DOHH2 (cell line): ENCODE measurements around the gene RAD51B.

Experiments
- H3F3A ChIP-seq: fragments of 200-600 bp; sonication (generic), shearing (Covaris generic); 2 replicates; pipeline ENCODE4 v1.6.0; 2016; ENCODE audit warnings: antibody characterized with exemption, mild to moderate bottlenecking; ENCODE audit not compliant: control insufficient read depth, insufficient read depth
- H3K27ac ChIP-seq: fragments of 200-600 bp; sonication (generic); 2 replicates; pipeline ENCODE4 v1.5.1; 2014; ENCODE audit warnings: low read depth, mild to moderate bottlenecking, low read length, moderate library complexity
- H3K27me3 ChIP-seq: fragments of 200-600 bp; sonication (generic); 2 replicates; pipeline ENCODE4 v1.6.1; 2014; ENCODE audit warnings: mild to moderate bottlenecking, low read length, mixed read lengths; ENCODE audit not compliant: control insufficient read depth
- H3K36me3 ChIP-seq: fragments of 200-600 bp; sonication (generic); 2 replicates; pipeline ENCODE4 v1.6.1; 2014; ENCODE audit warnings: mild to moderate bottlenecking, low read length, moderate library complexity, mixed read lengths; ENCODE audit not compliant: control insufficient read depth
- H3K4me1 ChIP-seq: fragments of 200-600 bp; sonication (generic); 2 replicates; pipeline ENCODE4 v1.6.1; 2014; ENCODE audit warnings: mild to moderate bottlenecking, low read length, mixed read lengths; ENCODE audit not compliant: control insufficient read depth
- H3K4me2 ChIP-seq: fragments of 200-600 bp; sonication (generic); 2 replicates; pipeline ENCODE4 v1.6.0; 2014; ENCODE audit warnings: mild to moderate bottlenecking, low read length, moderate library complexity
- H3K4me3 ChIP-seq: fragments of 200-600 bp; sonication (generic); 2 replicates; pipeline ENCODE4 v1.5.1; 2014; ENCODE audit warnings: mild to moderate bottlenecking, low read length, mixed read lengths
- H3K79me2 ChIP-seq: fragments of 200-600 bp; sonication (generic); 2 replicates; pipeline ENCODE4 v1.6.1; 2014; ENCODE audit warnings: mild to moderate bottlenecking, low read length, mixed read lengths; ENCODE audit not compliant: control insufficient read depth
- H3K9me2 ChIP-seq: fragments of 200-600 bp; sonication (generic); replicated peaks from 2 replicates; pipeline ENCODE4 v1.6.1; 2014; ENCODE audit warnings: mild to moderate bottlenecking, low read length, mixed read lengths; ENCODE audit not compliant: control insufficient read depth
- H3K9me3 ChIP-seq: fragments of 200-600 bp; sonication (generic); 2 replicates; pipeline ENCODE4 v1.6.1; 2014; ENCODE audit warnings: antibody characterized with exemption, low read length, mixed read lengths; ENCODE audit not compliant: control insufficient read depth, insufficient read depth
- H4K20me1 ChIP-seq: fragments of 200-600 bp; sonication (generic); 2 replicates; pipeline ENCODE4 v1.6.0; 2014; ENCODE audit warnings: low read depth, mild to moderate bottlenecking, antibody characterized with exemption, low read length, moderate library complexity; ENCODE audit not compliant: control insufficient read depth, insufficient read depth
- EZH2phosphoT487 ChIP-seq: fragments of 200-600 bp; sonication (generic); IDR thresholded peaks from 2 replicates; pipeline ENCODE4 v1.6.1; 2017; ENCODE audit warnings: borderline replicate concordance, mild to moderate bottlenecking, antibody characterized with exemption, low read length, moderate library complexity, mixed read lengths
- TF ChIP-seq, protein P1 (sequence below): fragments of 200-600 bp; sonication (generic); IDR thresholded peaks from one replicate; pipeline ENCODE4 v1.5.1; 2014; ENCODE audit warnings: antibody characterized with exemption, mild to moderate bottlenecking, low read depth, low read length; ENCODE audit not compliant: poor library complexity, severe bottlenecking

Gene RAD51B

DNA sequence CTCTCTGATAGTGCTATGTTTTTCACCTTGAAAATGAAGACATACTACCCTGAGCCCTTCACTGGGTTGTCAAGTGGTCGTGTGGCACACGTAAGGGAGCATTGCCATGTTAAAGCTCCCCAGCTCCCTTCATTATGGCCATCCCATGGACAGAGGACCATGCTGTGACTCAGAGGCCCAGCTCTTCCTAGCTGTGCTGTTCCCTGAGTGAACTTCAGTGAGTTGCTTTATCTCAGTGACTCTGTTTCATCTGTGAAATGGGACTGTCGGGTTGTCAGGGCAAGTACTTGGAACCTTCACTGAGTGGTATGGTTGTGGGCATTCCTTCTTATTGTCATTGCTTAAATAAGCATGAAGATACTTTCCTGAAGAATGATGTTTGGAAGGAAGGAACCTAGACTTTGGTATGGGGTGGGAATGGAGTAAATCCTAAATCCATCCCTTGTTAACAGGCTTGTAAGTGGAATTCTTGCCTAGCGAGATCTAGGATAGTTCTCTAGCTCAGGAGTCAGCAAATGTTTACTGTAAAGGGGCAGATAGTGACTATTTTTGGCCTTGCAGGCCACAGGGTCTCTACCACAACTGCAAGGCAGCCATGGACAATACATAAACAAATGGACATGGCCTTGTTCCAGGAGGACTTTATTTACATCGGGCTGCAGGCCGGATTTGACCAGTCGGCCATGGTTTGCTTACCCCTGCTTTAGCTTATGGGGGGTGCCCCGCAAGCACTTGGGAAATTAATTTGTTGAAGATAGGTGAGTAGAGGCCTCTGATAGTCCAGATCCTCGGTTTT, 689.8 kb downstream of the RAD51B start:
- no peaks in the 10 kb centered on the region for H3K36me3 ChIP-seq
- H3K4me1 ChIP-seq = peaks cover 51% of the 10 kb centered on the region
- H3K4me2 ChIP-seq = no peak overlapping the region
- no peaks in the 10 kb centered on the region for H4K20me1 ChIP-seq
- H3K4me3 ChIP-seq = no peak overlapping the region
- H3K9me2 ChIP-seq = no peaks in the 10 kb centered on the region
- no peak overlapping the region for H3K27ac ChIP-seq
- no peaks in the 10 kb centered on the region for H3K27me3 ChIP-seq
- TF ChIP-seq, protein P1, sequence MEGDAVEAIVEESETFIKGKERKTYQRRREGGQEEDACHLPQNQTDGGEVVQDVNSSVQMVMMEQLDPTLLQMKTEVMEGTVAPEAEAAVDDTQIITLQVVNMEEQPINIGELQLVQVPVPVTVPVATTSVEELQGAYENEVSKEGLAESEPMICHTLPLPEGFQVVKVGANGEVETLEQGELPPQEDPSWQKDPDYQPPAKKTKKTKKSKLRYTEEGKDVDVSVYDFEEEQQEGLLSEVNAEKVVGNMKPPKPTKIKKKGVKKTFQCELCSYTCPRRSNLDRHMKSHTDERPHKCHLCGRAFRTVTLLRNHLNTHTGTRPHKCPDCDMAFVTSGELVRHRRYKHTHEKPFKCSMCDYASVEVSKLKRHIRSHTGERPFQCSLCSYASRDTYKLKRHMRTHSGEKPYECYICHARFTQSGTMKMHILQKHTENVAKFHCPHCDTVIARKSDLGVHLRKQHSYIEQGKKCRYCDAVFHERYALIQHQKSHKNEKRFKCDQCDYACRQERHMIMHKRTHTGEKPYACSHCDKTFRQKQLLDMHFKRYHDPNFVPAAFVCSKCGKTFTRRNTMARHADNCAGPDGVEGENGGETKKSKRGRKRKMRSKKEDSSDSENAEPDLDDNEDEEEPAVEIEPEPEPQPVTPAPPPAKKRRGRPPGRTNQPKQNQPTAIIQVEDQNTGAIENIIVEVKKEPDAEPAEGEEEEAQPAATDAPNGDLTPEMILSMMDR = no peak
- no peaks in the 10 kb centered on the region for H3K9me3 ChIP-seq
- H3K79me2 ChIP-seq = no peaks in the 10 kb centered on the region
- H3F3A ChIP-seq = no peaks in the 10 kb centered on the region; the same call in 1 of the 2 replicates

DNA sequence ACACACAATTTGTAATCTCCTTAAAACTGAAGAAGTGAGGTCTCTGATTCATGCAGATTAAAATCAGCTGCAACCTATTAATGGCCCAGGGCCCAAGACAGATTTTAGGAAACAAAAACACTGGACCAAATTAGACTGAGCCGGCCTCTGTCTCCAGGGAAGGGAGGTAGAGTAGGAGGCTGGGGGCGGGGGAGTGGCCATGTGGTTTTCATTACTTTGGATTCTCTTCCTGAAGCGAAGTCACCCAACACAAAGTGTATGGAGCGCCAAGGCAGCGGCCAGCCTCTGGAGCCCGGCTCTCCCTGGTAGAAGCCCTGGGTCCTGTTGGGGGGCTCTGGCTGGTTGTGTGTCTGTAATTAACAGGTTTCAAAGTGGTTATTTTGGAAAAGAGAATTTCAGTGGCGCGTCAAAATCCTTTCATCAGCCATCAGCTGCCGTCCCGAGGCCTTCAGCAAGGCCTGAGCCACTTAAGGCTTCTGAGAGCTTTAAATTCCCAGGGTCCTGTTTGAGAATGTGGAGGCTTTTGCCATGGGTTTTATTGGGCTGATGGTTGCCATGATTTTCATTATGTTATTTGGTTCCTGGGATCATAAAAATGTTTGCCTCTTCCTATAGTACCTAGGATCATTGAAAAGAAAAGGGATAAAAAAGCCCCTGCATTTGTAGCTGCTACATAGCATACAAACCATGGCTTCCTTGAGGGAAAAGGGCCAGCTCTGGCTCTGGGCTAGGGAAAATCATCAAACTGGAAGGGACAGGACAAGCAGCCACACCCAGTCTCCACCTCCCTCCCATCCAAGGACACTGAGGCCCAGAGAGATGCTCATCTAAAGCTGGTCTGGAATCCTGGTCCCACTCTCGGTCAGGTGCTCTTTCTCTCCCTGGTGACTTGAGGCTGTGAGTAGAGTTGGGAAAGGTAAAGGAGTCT, 690.9 kb downstream of the RAD51B start:
- H3K9me2 ChIP-seq = no peaks in the 10 kb centered on the region
- H4K20me1 ChIP-seq = no peaks in the 10 kb centered on the region
- H3F3A ChIP-seq = no peaks in the 10 kb centered on the region; the same call in 1 of the 2 replicates
- no peaks in the 10 kb centered on the region for H3K9me3 ChIP-seq
- no peaks in the 10 kb centered on the region for H3K27me3 ChIP-seq
- no peak overlapping the region for H3K27ac ChIP-seq
- no peaks in the 10 kb centered on the region for H3K79me2 ChIP-seq
- TF ChIP-seq EZH2phosphoT487 = no peak
- TF ChIP-seq, protein P1 = no peak
- no peak overlapping the region for H3K4me3 ChIP-seq
- peaks cover 56% of the 10 kb centered on the region for H3K4me1 ChIP-seq
- no peaks in the 10 kb centered on the region for H3K36me3 ChIP-seq
- H3K4me2 ChIP-seq = no peak overlapping the region

DNA sequence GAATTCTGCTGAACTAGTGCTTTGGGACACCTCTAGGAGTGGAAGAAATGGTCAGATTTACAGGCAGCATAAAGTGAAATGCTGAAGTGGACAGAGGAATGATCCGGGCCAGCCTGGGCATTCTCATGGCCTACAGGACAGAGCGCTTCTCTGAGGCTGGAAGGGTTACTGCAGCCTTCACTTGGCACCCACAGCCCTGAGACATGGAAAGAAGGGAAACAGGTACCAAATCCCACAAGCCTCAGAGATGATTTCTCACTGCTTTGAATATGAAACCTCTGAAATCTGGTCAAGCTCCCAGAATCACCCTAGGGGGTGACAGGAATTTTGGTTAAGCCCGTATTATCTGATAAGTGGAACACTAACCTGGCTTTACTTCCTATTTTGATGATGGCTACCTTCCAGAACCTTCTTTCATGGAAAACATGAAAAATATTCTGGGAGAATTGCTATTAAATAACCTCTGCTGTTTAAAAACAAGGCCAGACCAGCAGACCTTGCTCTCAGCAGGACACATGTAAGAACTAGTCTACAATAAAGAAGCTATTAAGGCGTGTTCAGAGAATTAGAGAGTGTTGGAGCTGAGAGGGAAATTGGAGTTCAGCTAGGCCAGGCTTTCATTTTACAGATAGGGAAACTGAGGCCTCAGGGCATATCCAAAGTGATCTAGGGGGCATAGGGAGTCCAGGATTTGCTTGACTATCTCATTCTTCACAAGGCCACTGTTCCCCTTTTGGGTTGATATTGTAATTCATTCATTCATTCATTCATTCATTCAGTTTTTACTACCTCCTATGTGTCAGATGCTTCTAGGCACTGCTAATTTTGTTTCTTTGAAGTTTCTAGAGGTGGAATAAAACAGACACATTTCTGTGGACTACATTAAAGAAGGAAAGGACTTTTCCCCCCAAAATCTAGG, 691.8 kb downstream of the RAD51B start:
- peaks cover 47% of the 10 kb centered on the region for H3K4me1 ChIP-seq
- TF ChIP-seq, protein P1 = no peak
- H3K9me3 ChIP-seq = no peaks in the 10 kb centered on the region
- H3K27me3 ChIP-seq = no peaks in the 10 kb centered on the region
- no peaks in the 10 kb centered on the region for H3K9me2 ChIP-seq
- no peak overlapping the region for H3K4me3 ChIP-seq
- H3K36me3 ChIP-seq = no peaks in the 10 kb centered on the region
- H3K27ac ChIP-seq = no peak overlapping the region
- no peaks in the 10 kb centered on the region for H3K79me2 ChIP-seq
- H3K4me2 ChIP-seq = no peak overlapping the region
- H4K20me1 ChIP-seq = no peaks in the 10 kb centered on the region
- no peaks in the 10 kb centered on the region; the same call in 1 of the 2 replicates for H3F3A ChIP-seq
